Gastrocnemius medialis (tissue), 4 donors: ENCODE results near the gene TBC1D30.

Experiments
- POLR2A ChIP-seq, 2 donors: fragments of 450-650 bp; IDR thresholded peaks; one replicate each; pipeline ENCODE4 v1.6.1; 2017; ENCODE audit warnings: antibody characterized with exemption in 2 of 2, mild to moderate bottlenecking in 2 of 2, moderate library complexity in 2 of 2
- TF ChIP-seq, protein P1 (sequence below), 5 experiments: fragments of 450-650 bp in 3 of 5; fragments of 200-600 bp in 2 of 5; sonication (generic) in 2 of 5; IDR thresholded peaks in 4 of 5; conservative IDR thresholded peaks in 1 of 5; 1 replicate in 4 of 5; 2 replicates in 1 of 5; pipeline ENCODE4 v1.5.1; 2016 to 2019; ENCODE audit warnings: antibody characterized with exemption in 5 of 5, mild to moderate bottlenecking in 3 of 5, moderate library complexity in 3 of 5

DNA sequence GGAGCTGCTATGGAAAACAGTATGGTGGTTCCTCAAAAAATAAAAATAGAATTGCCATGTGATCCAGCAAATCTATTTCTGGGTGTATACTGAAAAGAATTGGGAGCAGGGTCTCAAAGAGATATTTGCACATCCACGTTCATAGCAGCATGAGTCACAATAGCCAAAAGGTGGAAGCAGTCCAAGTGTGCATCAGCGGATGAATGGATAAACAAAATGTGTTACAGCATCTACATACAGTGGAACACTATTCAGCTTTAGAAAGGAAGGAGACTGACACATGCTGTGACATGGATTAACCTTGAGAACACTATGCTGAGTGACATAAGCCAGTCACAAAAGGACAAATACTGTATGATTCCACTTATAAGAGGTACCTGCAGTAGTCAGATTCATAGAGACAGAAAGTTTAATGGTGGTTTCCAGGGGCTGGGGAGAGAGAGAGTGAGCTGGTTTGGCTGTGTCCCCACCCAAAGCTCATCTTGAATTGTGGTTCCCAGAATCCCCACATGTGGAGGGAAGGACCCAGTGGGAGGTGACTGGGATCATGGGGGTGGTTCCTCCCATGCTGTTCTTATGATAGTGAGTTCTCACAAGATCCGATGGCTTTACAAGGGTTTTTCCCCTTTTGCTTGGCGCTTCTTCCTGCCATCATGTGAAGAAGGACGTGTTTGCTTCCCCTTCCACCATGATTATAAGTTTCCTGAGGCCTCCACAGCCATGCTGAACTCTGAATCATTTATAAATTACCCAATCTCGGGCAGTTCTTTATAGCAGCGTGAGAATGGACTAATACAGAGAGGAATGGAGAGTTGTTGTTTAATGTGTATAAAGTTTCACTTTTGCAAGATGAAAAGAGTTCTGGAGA is 17.6 kb upstream of the TBC1D30 start:
- TF ChIP-seq, protein P1, sequence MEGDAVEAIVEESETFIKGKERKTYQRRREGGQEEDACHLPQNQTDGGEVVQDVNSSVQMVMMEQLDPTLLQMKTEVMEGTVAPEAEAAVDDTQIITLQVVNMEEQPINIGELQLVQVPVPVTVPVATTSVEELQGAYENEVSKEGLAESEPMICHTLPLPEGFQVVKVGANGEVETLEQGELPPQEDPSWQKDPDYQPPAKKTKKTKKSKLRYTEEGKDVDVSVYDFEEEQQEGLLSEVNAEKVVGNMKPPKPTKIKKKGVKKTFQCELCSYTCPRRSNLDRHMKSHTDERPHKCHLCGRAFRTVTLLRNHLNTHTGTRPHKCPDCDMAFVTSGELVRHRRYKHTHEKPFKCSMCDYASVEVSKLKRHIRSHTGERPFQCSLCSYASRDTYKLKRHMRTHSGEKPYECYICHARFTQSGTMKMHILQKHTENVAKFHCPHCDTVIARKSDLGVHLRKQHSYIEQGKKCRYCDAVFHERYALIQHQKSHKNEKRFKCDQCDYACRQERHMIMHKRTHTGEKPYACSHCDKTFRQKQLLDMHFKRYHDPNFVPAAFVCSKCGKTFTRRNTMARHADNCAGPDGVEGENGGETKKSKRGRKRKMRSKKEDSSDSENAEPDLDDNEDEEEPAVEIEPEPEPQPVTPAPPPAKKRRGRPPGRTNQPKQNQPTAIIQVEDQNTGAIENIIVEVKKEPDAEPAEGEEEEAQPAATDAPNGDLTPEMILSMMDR (IDR thresholded peaks at IDR 0.05 in 4 of 5, conservative IDR thresholded peaks at IDR 0.05 in 1 of 5), result no peak
- TF ChIP-seq POLR2A (IDR thresholded peaks at IDR 0.05), result no peak
